GM10266 (cell line): ENCODE results near the gene HOXC5.

Source experiments
- DNase-seq: peaks from one replicate; pipeline ENCODE4 v3.0.0; 2012; ENCODE audit errors: extremely low spot score
- TF ChIP-seq, protein P1 (sequence below): IDR thresholded peaks from 2 replicates; pipeline ENCODE4 v1.5.1; 2012; ENCODE audit warnings: mild to moderate bottlenecking, low read depth; ENCODE audit not compliant: control insufficient read depth, insufficient read depth; ENCODE audit errors: missing control alignments

The HOXC5 gene

DNA sequence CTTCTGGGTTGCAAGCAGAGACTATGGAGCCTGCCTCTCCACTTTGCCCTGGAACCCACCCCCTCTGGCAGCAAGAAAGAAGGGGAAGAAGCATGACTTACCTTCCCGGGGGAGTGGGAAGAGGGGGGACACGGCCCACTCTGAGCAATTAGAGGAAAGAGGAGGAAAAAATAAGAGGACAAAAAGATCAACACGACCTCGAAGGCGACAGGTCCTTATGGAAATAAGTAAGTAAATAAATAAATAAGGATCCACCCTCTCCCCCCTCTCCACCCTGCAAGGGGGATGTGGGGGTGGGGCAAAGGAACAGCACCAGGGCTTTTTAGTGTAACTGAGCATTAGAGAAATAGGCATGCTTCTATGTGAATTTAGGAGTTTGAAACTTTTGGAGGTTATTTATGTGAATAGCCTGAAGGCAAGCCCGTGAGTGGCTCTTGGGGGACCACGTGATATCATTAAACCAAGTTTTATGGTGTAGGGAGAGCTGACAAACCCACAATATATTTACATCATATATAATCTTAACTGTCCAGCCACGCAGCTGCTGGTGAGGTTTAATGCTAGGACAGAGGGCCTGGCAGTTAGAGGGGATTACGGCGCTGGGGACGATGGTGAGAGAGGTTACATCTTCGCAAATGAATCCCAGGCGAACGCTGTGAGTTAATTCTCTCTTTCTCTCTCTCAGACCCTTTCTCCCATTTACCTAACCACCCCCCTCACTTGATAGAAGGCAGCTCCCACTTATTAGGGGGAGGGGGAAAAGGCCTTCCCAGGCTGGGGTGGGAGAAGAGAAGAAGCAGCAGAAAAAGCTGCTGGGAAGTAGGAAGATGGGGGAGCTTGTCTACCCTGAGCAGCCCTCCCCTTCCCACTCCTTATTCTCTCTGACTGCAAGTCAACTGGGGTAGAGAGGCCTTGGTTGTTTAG is 4.8 kb downstream of the HOXC5 start:
- no peak for DNase-seq
- TF ChIP-seq, protein P1, sequence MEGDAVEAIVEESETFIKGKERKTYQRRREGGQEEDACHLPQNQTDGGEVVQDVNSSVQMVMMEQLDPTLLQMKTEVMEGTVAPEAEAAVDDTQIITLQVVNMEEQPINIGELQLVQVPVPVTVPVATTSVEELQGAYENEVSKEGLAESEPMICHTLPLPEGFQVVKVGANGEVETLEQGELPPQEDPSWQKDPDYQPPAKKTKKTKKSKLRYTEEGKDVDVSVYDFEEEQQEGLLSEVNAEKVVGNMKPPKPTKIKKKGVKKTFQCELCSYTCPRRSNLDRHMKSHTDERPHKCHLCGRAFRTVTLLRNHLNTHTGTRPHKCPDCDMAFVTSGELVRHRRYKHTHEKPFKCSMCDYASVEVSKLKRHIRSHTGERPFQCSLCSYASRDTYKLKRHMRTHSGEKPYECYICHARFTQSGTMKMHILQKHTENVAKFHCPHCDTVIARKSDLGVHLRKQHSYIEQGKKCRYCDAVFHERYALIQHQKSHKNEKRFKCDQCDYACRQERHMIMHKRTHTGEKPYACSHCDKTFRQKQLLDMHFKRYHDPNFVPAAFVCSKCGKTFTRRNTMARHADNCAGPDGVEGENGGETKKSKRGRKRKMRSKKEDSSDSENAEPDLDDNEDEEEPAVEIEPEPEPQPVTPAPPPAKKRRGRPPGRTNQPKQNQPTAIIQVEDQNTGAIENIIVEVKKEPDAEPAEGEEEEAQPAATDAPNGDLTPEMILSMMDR = no peak

DNA sequence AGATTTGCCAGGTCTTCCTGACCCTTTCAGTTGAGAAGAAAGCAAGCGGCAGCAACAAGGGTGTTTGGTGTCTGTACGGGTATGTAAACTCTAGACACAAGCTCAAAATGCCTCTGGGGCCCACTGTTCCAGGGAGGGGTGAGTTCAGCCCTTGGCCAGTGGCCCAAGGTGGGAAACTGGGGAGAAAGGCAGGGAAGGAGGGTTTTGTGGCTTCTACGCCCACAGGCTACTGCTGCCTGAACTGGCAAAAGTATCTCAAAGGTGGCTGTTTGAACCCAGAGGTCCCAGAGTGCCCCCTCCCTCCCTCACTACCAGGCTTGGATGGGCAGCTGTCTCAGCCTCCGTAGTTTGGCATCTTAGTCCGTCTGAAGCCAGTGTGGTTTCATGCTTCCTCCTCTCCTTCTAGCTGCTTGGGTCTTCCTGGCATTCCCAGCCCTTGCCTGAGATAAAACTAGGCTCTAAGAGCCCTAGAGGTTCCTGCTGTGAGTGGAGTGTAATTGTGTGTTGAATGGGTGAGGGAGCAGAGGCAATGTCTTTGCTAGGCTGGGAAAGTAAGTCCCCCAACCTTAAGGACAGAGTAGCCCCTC is 5.5 kb downstream of the HOXC5 start:
- TF ChIP-seq, protein P1 = no peak

DNA sequence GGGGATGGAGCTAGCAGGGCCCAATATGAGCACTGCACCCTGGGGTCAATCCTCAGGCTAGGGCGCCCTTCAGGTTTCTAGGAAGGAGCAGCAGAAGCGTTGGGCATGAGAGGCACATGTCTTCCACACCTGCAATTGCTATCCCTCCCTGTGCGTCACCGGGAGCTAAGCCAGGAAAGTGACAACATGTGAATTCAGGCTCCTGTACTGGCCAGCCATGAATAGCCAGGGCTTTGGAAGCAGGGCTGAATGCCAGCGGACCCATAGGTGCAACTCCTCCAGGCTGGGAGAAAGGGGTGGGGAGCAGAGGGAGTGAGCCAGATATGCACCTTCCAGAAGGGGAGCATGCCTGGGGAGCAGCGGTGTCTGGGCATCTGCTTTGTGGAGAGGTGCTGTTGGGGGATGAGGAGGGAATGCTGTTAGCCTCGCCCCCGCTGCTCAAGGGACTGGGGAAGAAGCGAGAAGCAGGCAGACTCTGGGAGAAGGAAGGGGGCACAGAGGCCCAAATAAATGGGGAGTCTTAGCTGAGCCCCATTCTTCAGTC is 6.1 kb downstream of the HOXC5 start:
- TF ChIP-seq, protein P1 = no peak
- no peak for DNase-seq

More for the DNA sequence above, 5.5 kb downstream of the HOXC5 start:
- DNase-seq = no peak

DNA sequence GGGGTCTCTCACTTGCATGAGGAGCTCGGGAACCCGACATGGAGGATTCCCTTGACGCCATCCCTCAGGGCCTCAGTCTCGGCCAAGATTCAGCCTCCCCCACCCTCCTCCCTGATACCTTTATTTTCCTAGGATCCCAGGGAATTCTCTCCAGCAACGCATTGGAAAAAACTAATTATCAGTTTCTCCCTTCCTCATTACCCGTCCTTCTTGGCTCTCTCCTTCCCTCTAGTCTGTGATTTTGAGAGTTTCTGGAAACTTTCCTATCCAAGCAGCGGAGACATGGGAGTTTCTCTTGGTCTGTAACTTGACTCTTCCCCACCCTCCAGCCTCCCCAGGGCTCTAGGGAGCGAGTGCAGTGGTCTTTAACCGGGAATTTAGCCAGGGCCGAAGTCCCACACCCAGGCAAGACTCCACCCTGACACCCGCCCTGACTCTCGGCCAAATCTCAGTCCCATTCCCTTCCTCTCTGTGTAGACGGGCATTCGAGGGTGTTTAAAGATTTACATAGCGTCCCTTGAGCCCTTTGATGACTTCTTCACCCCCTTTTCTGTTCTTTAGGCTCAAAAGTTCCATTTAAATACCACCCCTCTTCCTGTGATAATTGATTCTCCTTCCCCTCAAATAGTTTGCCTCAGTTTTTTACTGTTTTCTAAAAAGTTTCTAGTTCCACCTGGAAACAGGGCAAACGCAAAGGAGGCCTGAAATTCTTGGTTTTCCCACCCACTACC is 6.7 kb downstream of the HOXC5 start:
- no peak for DNase-seq

DNA sequence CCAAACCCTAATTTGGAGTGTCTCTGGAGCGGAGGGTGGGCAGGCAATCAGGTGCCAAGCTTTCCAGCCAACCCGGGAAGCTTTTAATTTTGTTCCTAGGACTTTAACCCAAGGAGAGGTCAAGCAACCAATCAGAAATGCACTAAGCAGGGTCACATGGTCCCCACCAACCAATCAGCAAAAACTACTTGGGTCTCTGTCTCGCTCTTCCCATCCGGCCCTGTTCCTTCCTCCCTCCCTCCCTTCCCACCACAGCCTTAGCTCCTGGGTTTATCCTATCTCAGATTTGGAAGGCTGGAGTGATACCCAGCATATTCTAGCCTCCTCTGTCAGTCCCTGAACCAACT is 7.3 kb downstream of the HOXC5 start:
- TF ChIP-seq, protein P1 = no peak
- peak; percentile 71 for DNase-seq

More for the DNA sequence above, 6.7 kb downstream of the HOXC5 start:
- TF ChIP-seq, protein P1 = no peak

DNA sequence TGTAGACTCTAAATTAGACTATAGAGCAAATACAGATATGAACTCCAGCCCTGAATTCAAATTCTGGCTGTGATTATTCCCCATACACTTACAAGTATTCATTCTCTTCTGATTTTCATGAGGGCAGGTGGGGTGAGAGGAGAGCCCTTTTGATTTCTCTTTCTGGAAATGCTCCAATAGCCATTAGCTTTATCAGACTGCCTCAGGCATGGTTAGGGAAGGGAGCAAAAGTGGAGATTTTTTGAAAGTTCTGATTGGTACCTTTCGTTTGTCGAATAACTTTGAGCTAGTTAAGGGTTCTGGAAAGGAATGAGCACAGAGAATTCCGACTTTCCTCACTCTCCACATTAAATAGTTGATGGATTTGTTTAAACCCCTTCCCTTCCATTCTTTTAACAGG is 7.8 kb downstream of the HOXC5 start:
- DNase-seq = no peak
- TF ChIP-seq, protein P1 = no peak
